ENCODE measurements around the gene SDCCAG8.

GRCh38 chr1:243548516-243548915 is 292.7 kb downstream of the SDCCAG8 start:
- TF ChIP-seq POLR2A (IDR thresholded peaks at IDR 0.05) (no peak), POLR2AphosphoS5 (IDR thresholded peaks at IDR 0.05) (no peak)
- TF ChIP-seq, protein P1, sequence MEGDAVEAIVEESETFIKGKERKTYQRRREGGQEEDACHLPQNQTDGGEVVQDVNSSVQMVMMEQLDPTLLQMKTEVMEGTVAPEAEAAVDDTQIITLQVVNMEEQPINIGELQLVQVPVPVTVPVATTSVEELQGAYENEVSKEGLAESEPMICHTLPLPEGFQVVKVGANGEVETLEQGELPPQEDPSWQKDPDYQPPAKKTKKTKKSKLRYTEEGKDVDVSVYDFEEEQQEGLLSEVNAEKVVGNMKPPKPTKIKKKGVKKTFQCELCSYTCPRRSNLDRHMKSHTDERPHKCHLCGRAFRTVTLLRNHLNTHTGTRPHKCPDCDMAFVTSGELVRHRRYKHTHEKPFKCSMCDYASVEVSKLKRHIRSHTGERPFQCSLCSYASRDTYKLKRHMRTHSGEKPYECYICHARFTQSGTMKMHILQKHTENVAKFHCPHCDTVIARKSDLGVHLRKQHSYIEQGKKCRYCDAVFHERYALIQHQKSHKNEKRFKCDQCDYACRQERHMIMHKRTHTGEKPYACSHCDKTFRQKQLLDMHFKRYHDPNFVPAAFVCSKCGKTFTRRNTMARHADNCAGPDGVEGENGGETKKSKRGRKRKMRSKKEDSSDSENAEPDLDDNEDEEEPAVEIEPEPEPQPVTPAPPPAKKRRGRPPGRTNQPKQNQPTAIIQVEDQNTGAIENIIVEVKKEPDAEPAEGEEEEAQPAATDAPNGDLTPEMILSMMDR (IDR thresholded peaks at IDR 0.05), result no peak
